Peyer's patch (tissue), 4 donors: Measurements from ENCODE around the gene SYNJ2. TPM values are rescaled to one million over a fixed set of nuclear protein-coding genes. Genes with fewer than 3 reads are reported as not detected.

ENCODE experiments used
- DNase-seq, 3 donors: peaks; one replicate each; pipeline ENCODE4 v3.0.0-alpha.2; 2017 to 2019
- H3K27ac ChIP-seq, 4 donors: fragments of 200-600 bp; sonication (generic); one replicate each; pipeline ENCODE4 v1.5.1; 2016 to 2019
- H3K27me3 ChIP-seq, 2 donors: fragments of 200-600 bp; sonication (generic); one replicate each; pipeline ENCODE4 v1.5.1; 2019
- H3K36me3 ChIP-seq, 3 donors: fragments of 200-600 bp; sonication (generic); one replicate each; pipeline ENCODE4 v1.5.1; 2016 to 2019
- H3K4me1 ChIP-seq, 4 donors: fragments of 200-600 bp; sonication (generic); one replicate each; pipeline ENCODE4 v1.5.1; 2016 to 2019
- H3K4me3 ChIP-seq, 4 donors: fragments of 200-600 bp; sonication (generic); 1 replicate in 3 of 4; 2 replicates in 1 of 4; pipeline ENCODE4 v1.5.1; 2016 to 2019; ENCODE audit warnings: mild to moderate bottlenecking in 1 of 4
- H3K9me3 ChIP-seq, 4 donors: fragments of 200-600 bp; sonication (generic); one replicate each; pipeline ENCODE4 v1.5.1; 2016 to 2019; ENCODE audit warnings: mild to moderate bottlenecking in 1 of 4
- POLR2A ChIP-seq, 2 donors: fragments of 450-650 bp; IDR thresholded peaks; one replicate each; pipeline ENCODE4 v1.5.1; 2017; ENCODE audit warnings: antibody characterized with exemption in 2 of 2, mild to moderate bottlenecking in 2 of 2, moderate library complexity in 2 of 2
- total RNA-seq, 4 donors: library from RNA; depleted of rRNA; stranded (reverse); fragments of >200 nt; gene quantifications; one replicate each; pipeline ENCODE4 v1.1.0, GENCODE V29; 2016
- TF ChIP-seq, protein P1 (sequence below), 6 experiments: fragments of 450-650 bp in 4 of 6; fragments of 200-600 bp in 2 of 6; sonication (generic) in 1 of 6; IDR thresholded peaks; one replicate each; pipeline ENCODE4 v1.5.1; 2017 to 2019; ENCODE audit warnings: antibody characterized with exemption in 6 of 6, mild to moderate bottlenecking in 3 of 6, moderate library complexity in 1 of 6

Gene SYNJ2
- total RNA-seq, 4 donors from 2014 or later = 26.8 to 47.2 (median 34.0) TPM

DNA sequence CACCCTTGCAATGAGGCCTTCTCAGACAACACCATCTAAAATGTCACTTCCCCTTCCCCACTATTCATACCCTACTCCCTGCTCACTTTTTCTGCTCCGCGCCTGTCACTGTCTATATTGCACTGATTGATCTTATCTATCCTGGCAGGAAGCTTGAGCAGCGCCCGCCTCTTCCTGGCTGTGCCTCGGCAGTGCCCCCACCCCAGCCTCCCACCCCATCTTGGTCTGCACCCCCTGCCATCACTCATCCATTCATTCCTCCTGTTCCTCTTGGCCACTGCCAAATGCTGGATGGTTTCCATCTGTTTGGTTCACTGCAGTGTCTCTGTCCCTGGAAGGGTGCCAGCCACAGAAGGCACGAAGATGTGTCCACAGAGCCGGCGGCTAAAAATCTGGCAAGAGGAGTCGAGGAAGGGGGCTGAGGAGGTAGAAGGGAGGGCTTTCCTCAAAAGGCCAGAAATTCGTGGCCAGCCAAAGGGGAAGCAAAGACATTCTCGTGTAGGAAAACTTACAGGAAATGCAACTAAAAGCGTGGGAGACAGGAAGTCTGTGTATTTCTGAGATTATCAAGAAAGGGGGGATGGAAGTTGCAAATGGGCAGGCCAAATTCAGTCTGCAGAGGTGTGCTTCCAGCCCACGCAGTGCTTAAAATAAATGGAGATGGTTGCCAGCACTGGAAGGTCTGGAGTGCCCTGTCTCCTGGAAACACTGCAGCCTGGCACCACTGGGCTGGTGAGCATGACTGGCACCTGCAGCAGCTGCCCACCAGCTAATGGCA is 27.6 kb downstream of the SYNJ2 start:
- H3K36me3 ChIP-seq = no peaks in the 10 kb centered on the region
- peak overlapping the region in 1 of 4 donors; percentile 4 for H3K4me3 ChIP-seq
- peak in 2 of 3 donors; percentile 36 to 60 for DNase-seq
- H3K9me3 ChIP-seq = no peaks in the 10 kb centered on the region
- no peaks in the 10 kb centered on the region for H3K27me3 ChIP-seq
- no peak for TF ChIP-seq POLR2A (IDR thresholded peaks at IDR 0.05)
- TF ChIP-seq, protein P1, sequence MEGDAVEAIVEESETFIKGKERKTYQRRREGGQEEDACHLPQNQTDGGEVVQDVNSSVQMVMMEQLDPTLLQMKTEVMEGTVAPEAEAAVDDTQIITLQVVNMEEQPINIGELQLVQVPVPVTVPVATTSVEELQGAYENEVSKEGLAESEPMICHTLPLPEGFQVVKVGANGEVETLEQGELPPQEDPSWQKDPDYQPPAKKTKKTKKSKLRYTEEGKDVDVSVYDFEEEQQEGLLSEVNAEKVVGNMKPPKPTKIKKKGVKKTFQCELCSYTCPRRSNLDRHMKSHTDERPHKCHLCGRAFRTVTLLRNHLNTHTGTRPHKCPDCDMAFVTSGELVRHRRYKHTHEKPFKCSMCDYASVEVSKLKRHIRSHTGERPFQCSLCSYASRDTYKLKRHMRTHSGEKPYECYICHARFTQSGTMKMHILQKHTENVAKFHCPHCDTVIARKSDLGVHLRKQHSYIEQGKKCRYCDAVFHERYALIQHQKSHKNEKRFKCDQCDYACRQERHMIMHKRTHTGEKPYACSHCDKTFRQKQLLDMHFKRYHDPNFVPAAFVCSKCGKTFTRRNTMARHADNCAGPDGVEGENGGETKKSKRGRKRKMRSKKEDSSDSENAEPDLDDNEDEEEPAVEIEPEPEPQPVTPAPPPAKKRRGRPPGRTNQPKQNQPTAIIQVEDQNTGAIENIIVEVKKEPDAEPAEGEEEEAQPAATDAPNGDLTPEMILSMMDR (IDR thresholded peaks at IDR 0.05) = no peak
- H3K4me1 ChIP-seq = peaks cover 0 to 34% (median 3%) of the 10 kb centered on the region in 4 donors
- H3K27ac ChIP-seq = peak overlapping the region in 3 of 4 donors; percentile 32 to 41 (median 34)

DNA sequence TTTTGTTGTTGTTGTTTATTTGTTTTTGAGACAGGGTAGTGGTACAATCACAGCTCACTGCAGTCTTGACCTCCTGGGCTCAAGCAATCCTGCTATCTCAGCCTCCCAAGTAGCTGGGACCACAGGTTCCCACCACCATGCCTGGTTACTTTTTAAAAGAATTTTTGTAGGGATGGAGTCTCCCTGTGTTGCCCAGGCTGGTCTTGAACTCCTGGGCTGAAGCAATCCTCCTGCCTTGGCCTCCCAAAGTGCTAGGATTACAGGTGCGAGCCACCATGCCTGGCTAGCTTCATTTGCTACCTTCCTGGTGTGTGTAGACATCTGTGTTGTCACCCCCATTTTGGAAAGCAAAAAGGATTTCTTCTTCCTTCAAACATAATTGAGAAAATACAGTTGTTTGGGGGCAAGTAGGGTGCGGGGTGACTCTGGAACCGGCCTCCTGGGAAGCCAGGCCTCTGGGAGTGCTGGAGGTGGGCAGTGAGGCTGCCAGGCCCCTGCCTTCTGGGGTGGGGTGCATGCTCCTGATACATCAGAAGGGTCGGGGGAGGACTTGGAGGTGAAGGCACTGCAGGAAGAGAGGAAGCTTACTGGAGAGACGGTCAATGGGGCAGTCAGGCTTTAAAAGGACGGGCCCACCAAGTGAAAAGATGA is 28.4 kb downstream of the SYNJ2 start:
- Histone ChIP-seq H3K27me3 (no peaks in the 10 kb centered on the region), H3K4me3 (peak overlapping the region in 1 of 4 donors; percentile 4), H3K9me3 (no peaks in the 10 kb centered on the region), H3K27ac (peak overlapping the region in 3 of 4 donors; percentile 32 to 41 (median 34)), H3K4me1 (peaks cover 0 to 26% (median 3%) of the 10 kb centered on the region in 4 donors), H3K36me3 (no peaks in the 10 kb centered on the region)
- DNase-seq = no peak
- TF ChIP-seq POLR2A (IDR thresholded peaks at IDR 0.05) = no peak
- TF ChIP-seq, protein P1 (IDR thresholded peaks at IDR 0.05) = no peak

DNA sequence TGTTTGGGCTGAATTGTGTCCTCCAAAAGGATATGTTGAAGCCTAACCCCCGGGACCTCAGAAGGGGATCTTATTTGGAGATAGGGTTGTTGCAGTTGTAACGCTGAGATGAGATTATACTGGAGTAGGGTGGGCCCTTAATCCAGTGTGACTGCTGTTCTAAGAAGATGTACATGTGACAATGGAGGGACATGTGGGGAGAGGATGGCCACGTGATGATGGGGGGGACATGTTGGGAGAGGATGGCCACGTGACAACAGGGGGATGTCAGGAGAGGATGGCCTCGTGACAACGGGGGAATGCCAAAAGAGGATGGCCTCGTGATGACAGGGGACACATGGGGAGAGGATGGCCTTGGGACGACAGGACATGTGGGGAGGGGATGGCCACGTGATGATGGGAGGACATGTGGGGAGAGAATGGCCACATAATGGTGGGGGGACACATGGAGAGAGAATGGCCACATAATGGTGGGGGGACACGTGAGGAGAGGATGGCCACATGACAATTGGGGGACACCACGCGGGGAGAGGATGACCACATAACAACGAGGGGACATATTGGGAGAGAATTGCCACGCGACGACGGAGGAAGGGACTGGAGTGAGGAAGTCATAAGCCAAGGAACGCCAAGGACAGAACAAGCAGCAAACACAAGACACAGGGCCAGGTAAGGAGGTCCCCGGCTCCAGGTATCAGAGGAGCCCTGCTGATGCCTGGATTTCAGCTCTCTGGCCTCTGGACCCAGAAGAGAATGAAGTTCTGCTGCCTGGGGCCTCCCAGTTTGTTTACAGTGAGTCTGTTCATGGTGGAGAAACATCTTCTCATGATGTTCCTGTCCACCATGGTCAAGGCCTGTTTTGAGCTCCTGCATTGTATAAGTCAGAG is 29.2 kb downstream of the SYNJ2 start:
- peak in 1 of 3 donors; percentile 29 for DNase-seq
- no peaks in the 10 kb centered on the region for H3K36me3 ChIP-seq
- H3K4me3 ChIP-seq = no peak overlapping the region
- TF ChIP-seq, protein P1 (IDR thresholded peaks at IDR 0.05) = no peak
- TF ChIP-seq POLR2A (IDR thresholded peaks at IDR 0.05) = no peak
- no peak overlapping the region for H3K27ac ChIP-seq
- H3K9me3 ChIP-seq = no peaks in the 10 kb centered on the region
- no peaks in the 10 kb centered on the region for H3K27me3 ChIP-seq
- peaks cover 0 to 24% (median 3%) of the 10 kb centered on the region in 4 donors for H3K4me1 ChIP-seq

DNA sequence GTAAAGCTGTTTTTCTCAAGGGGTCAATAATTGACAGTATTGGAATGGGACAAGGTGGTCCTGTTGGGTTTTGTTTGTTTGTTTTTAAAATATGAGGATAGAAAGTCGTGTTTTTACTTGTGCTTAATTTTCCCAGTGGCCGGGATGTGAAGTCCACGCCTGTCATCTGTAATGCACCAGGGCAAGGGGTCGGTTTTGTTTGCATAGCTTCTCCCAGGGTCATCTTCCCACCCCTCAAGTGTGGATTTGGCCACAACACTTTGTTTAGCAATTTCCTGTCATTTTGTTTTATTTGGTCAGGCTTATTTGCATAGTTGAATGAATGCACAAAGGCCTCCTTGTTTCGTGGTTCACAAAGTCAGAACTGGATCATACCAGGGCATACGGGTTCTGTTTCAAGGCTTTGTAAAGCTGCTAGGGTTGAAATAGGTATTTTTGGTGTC is 29.8 kb downstream of the SYNJ2 start:
- no peaks in the 10 kb centered on the region for H3K36me3 ChIP-seq
- no peak overlapping the region for H3K27ac ChIP-seq
- H3K27me3 ChIP-seq = no peaks in the 10 kb centered on the region
- peaks cover 0 to 24% (median 3%) of the 10 kb centered on the region in 4 donors for H3K4me1 ChIP-seq
- no peaks in the 10 kb centered on the region for H3K9me3 ChIP-seq
- TF ChIP-seq, protein P1 (IDR thresholded peaks at IDR 0.05) = no peak
- TF ChIP-seq POLR2A (IDR thresholded peaks at IDR 0.05) = no peak
- H3K4me3 ChIP-seq = no peak overlapping the region
- DNase-seq = peak in 1 of 3 donors; percentile 19

DNA sequence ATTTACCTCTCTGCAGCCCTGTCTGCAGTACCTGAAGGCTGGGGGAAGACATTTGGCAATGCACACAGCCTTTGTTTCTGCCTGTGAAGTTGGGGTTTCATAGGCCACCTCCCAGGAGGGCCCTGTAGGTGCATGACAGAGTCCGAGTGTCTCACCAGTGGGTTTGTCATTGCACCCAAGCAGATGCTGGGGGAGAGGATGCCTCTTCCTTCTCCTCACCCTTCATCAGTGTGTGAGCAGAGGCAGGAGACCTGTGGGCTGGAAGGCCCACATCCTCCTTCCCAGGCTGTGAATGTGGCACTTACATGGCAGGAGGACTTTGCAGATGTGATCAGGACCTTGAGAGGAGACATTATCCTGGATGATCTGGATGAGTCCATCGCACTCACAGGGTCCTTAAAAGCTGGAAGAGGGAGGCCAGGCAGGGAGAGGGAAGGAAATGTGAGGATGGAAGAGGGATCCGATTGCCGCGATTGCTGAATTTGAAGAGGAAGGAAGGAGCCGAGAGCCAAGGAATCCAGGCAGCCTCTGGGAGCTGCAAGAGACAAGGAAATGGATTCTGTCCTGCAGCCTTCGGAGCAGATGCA is 30.4 kb downstream of the SYNJ2 start:
- no peak for DNase-seq
- Histone ChIP-seq H3K4me3 (no peak overlapping the region), H3K4me1 (peaks cover 0 to 24% (median 3%) of the 10 kb centered on the region in 4 donors), H3K36me3 (no peaks in the 10 kb centered on the region), H3K9me3 (no peaks in the 10 kb centered on the region), H3K27me3 (no peaks in the 10 kb centered on the region), H3K27ac (no peak overlapping the region)
- TF ChIP-seq POLR2A (IDR thresholded peaks at IDR 0.05) = no peak
- TF ChIP-seq, protein P1 (IDR thresholded peaks at IDR 0.05) = no peak
